ENCODE results near the gene NHSL2.
"Not testable (repeated sequence)": the region's sequence is repeated elsewhere in the genome, so short reads cannot be mapped to it uniquely, and the experiment has no call there.

DNA sequence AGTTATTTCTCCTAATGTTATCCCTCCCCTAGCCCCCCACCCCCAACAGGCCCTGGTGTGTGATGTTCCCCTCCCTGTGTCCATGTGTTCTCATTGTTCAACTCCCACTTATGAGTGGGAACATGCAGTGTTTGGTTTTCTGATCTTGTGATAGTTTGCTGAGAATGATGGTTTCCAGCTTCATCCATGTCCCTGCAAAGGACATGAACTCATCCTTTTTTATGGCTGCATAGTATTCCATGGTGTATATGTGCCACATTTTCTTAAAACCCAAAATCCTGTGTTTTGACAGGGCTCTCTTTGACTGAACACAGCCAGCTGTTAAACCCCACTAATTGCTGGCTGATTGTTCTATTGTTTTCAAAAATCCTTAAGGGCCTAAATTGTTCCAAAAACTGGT, 53.5 kb downstream of the NHSL2 start:
- not testable (repeated sequence) for TF ChIP-seq CTCF (IDR thresholded peaks at IDR 0.05; ENCODE audit: insufficient read depth, low read depth, low read length); EZH2 (IDR thresholded peaks at IDR 0.05; ENCODE audit: insufficient read depth, low read length)
